Measurements from ENCODE around the gene MLNR. TPM values are rescaled to one million over a fixed set of nuclear protein-coding genes. Genes with fewer than 3 reads are reported as not detected.

The MLNR gene
- total RNA-seq, 2 donors from 2014 or later = 0.45 TPM; not detected in 1

- Histone ChIP-seq H3K36me3 (no peaks in the 10 kb centered on the region), H3K27me3 (replicated peaks; ENCODE audit: insufficient read depth) (no peaks in the 10 kb centered on the region), H3K9me3 (no peaks in the 10 kb centered on the region), H3K4me3 (no peak overlapping the region), H3K27ac (no peak overlapping the region), H3K4me1 (replicated peaks) (no peaks in the 10 kb centered on the region)
- intact Hi-C loops (cut with DNase I) = no loop called here
- no peak for DNase-seq (ENCODE audit: low spot score)
- 85% methylated on average over 6 of the region's 6 CpGs for WGBS
- no peak for TF ChIP-seq CTCF (IDR thresholded peaks at IDR 0.05)
- TF ChIP-seq POLR2AphosphoS5 (IDR thresholded peaks at IDR 0.05) = no peak
- TF ChIP-seq POLR2A (IDR thresholded peaks at IDR 0.05) = no peak
Observed at GRCh38 chr13:49262634-49263033, 42.5 kb downstream of the MLNR start.

GRCh38 chr13:49265822-49266221 is 45.7 kb downstream of the MLNR start:
- Histone ChIP-seq H3K27me3 (replicated peaks; ENCODE audit: insufficient read depth) (no peaks in the 10 kb centered on the region), H3K27ac (no peak overlapping the region), H3K4me1 (replicated peaks) (no peaks in the 10 kb centered on the region), H3K36me3 (no peaks in the 10 kb centered on the region), H3K9me3 (no peaks in the 10 kb centered on the region), H3K4me3 (no peak overlapping the region)
- intact Hi-C loops (cut with DNase I) = no loop called here
- TF ChIP-seq POLR2AphosphoS5 (IDR thresholded peaks at IDR 0.05) = no peak
- TF ChIP-seq POLR2A (IDR thresholded peaks at IDR 0.05) = no peak
- TF ChIP-seq CTCF (IDR thresholded peaks at IDR 0.05) = no peak
- DNase-seq (ENCODE audit: low spot score) = no peak
- WGBS = 65% methylated on average over 2 of the region's 2 CpGs

GRCh38 chr13:49271264-49271663 is 51.1 kb downstream of the MLNR start:
- no peaks in the 10 kb centered on the region for H3K27me3 ChIP-seq (replicated peaks; ENCODE audit: insufficient read depth)
- no peak for DNase-seq (ENCODE audit: low spot score)
- H3K4me3 ChIP-seq = no peak overlapping the region
- no peak for TF ChIP-seq POLR2A (IDR thresholded peaks at IDR 0.05)
- no peak for TF ChIP-seq CTCF (IDR thresholded peaks at IDR 0.05)
- TF ChIP-seq POLR2AphosphoS5 (IDR thresholded peaks at IDR 0.05) = no peak
- no peaks in the 10 kb centered on the region for H3K4me1 ChIP-seq (replicated peaks)
- H3K9me3 ChIP-seq = no peaks in the 10 kb centered on the region
- H3K27ac ChIP-seq = no peak overlapping the region
- no peaks in the 10 kb centered on the region for H3K36me3 ChIP-seq
- 86% methylated on average over 1 of the region's 1 CpG for WGBS
- intact Hi-C loops (cut with DNase I) = loop anchor here (10.0 kb wide), 1 partner anchor 516 kb away; no protein-coding TSS in a partner anchor

Small RNA genes lying within 50 kb of the gene (small RNA-seq; reads per million reads assigned to genes)
- 0 reads per million in 2 donors for gene COX7CP1

Other genes starting within 250 kb of the MLNR start
- gene FNDC3A, start 244.4 kb upstream of the MLNR start, total RNA-seq = 10 to 100 TPM; 38.9 to 58.2 TPM
- 1 to 10 TPM; 2.0 to 6.1 TPM for gene CDADC1, start 27.6 kb downstream of the MLNR start, total RNA-seq
- gene CAB39L, start 223.7 kb downstream of the MLNR start, total RNA-seq = 10 to 100 TPM; 43.9 to 96.5 TPM
- 10 to 100 TPM in 1 of 2 donors, 1 to 10 TPM in 1; 9.0 to 17.6 TPM for gene SETDB2, start 223.9 kb downstream of the MLNR start, total RNA-seq